Smooth muscle cell (in vitro differentiated cells): Measurements from ENCODE around the gene CYBB. TPM values are rescaled to one million over a fixed set of nuclear protein-coding genes. Genes with fewer than 3 reads are reported as not detected.

ENCODE experiments used
- DNase-seq: peaks from one replicate; lab custom pipeline; 2025; ENCODE audit not compliant: unreplicated experiment; lab: John Stamatoyannopoulos, UW
- H2AFZ ChIP-seq: fragments of 200-600 bp; sonication (generic); 2 replicates; pipeline ENCODE4 v1.6.0; 2016; ENCODE audit warnings: antibody characterized with exemption, low read depth, mild to moderate bottlenecking
- H3F3A ChIP-seq: fragments of 200-600 bp; sonication (generic); 2 replicates; pipeline ENCODE4 v1.6.0; 2017; ENCODE audit warnings: antibody characterized with exemption, low read depth
- H3K27ac ChIP-seq: fragments of 200-600 bp; sonication (generic); 2 replicates; pipeline ENCODE4 v1.5.1; 2016; ENCODE audit warnings: low read depth, mild to moderate bottlenecking
- H3K27me3 ChIP-seq: fragments of 200-600 bp; sonication (generic); 2 replicates; pipeline ENCODE4 v1.6.1; 2016; ENCODE audit warnings: low read depth, mild to moderate bottlenecking
- H3K36me3 ChIP-seq: fragments of 200-600 bp; sonication (generic); 2 replicates; pipeline ENCODE4 v1.5.1; 2016; ENCODE audit warnings: low read depth
- H3K4me1 ChIP-seq: fragments of 200-600 bp; sonication (generic); 2 replicates; pipeline ENCODE4 v1.5.1; 2016; ENCODE audit warnings: low read depth
- H3K4me2 ChIP-seq: fragments of 200-600 bp; sonication (generic); 2 replicates; pipeline ENCODE4 v1.6.0; 2016; ENCODE audit warnings: mild to moderate bottlenecking
- H3K4me3 ChIP-seq: fragments of 200-600 bp; sonication (generic); 2 replicates; pipeline ENCODE4 v1.5.1; 2016; ENCODE audit warnings: mild to moderate bottlenecking
- H3K79me2 ChIP-seq: fragments of 200-600 bp; sonication (generic); 2 replicates; pipeline ENCODE4 v1.6.0; 2016; ENCODE audit warnings: low read depth, mild to moderate bottlenecking
- H3K9ac ChIP-seq: fragments of 200-600 bp; sonication (generic); 2 replicates; pipeline ENCODE4 v1.6.0; 2016; ENCODE audit warnings: low read depth
- H3K9me3 ChIP-seq: fragments of 200-600 bp; sonication (generic); replicated peaks from 2 replicates; pipeline ENCODE4 v1.5.1; 2016; ENCODE audit warnings: low read depth
- H4K20me1 ChIP-seq: fragments of 200-600 bp; sonication (generic); 2 replicates; pipeline ENCODE4 v1.6.0; 2016; ENCODE audit warnings: low read depth
- CTCF ChIP-seq: fragments of 200-600 bp; sonication (generic); IDR thresholded peaks from 2 replicates; pipeline ENCODE4 v1.5.1; 2017; ENCODE audit warnings: borderline replicate concordance, mild to moderate bottlenecking, antibody characterized with exemption; ENCODE audit not compliant: insufficient read depth, poor library complexity, severe bottlenecking
- WGBS: methylation state at CpG from one replicate; pipeline ENCODE4 v1.1.7; 2016; ENCODE audit warnings: low lambda C conversion rate; 5-methylcytosine and 5-hydroxymethylcytosine counted together
- polyA plus RNA-seq: library from polyadenylated mRNA; unstranded; fragments of >200 nt; fragmentation: Nextera tagmentation; extraction: Ambion mirVana; gene quantifications from 2 replicates; pipeline ENCODE4 v1.2.1, GENCODE V29; 2016
- total RNA-seq: library from RNA; depleted of rRNA; stranded (reverse); fragments of >200 nt; gene quantifications from 2 replicates; pipeline ENCODE4 v1.2.3, GENCODE V29; 2014

CYBB gene
- total and polyA plus RNA-seq, 2 experiments from 2014 or later, result not detected

GRCh38 chrX:37746951-37747350 lies 32.9 kb upstream of the CYBB start:
- no peaks in the 10 kb centered on the region for H3K36me3 ChIP-seq
- H3K9me3 ChIP-seq, result no peaks in the 10 kb centered on the region
- no peaks in the 10 kb centered on the region for H4K20me1 ChIP-seq
- H2AFZ ChIP-seq, result no peak overlapping the region
- H3K27me3 ChIP-seq, result no peaks in the 10 kb centered on the region
- H3K27ac ChIP-seq, result no peak overlapping the region
- no peak for DNase-seq
- no peaks in the 10 kb centered on the region for H3K79me2 ChIP-seq
- H3K4me1 ChIP-seq, result no peaks in the 10 kb centered on the region
- H3F3A ChIP-seq, result no peaks in the 10 kb centered on the region
- 59% methylated on average over 1 of the region's 1 CpG for WGBS
- H3K4me2 ChIP-seq, result no peak overlapping the region
- H3K4me3 ChIP-seq, result no peak overlapping the region
- TF ChIP-seq CTCF, result no peak
- H3K9ac ChIP-seq, result no peak overlapping the region

GRCh38 chrX:37752281-37752680 lies 27.6 kb upstream of the CYBB start:
- H3K27me3 ChIP-seq, result no peaks in the 10 kb centered on the region
- H3K27ac ChIP-seq, result no peak overlapping the region
- H3K9ac ChIP-seq, result no peak overlapping the region
- no peaks in the 10 kb centered on the region for H3K36me3 ChIP-seq
- no peak for DNase-seq
- no peak overlapping the region for H3K4me2 ChIP-seq
- no peak overlapping the region for H3K4me3 ChIP-seq
- H4K20me1 ChIP-seq, result no peaks in the 10 kb centered on the region
- no peak for TF ChIP-seq CTCF
- H3F3A ChIP-seq, result no peaks in the 10 kb centered on the region
- no peaks in the 10 kb centered on the region for H3K9me3 ChIP-seq
- 69% methylated on average over 2 of the region's 2 CpGs for WGBS
- H2AFZ ChIP-seq, result no peak overlapping the region
- H3K79me2 ChIP-seq, result no peaks in the 10 kb centered on the region
- H3K4me1 ChIP-seq, result no peaks in the 10 kb centered on the region

- H3K36me3 ChIP-seq, result no peaks in the 10 kb centered on the region
- H3K27ac ChIP-seq, result no peak overlapping the region
- H4K20me1 ChIP-seq, result no peaks in the 10 kb centered on the region
- no peak for DNase-seq
- no peaks in the 10 kb centered on the region for H3K79me2 ChIP-seq
- TF ChIP-seq CTCF, result no peak
- H3K4me2 ChIP-seq, result no peak overlapping the region
- H3K9me3 ChIP-seq, result no peaks in the 10 kb centered on the region
- H3K9ac ChIP-seq, result no peak overlapping the region
- H3K27me3 ChIP-seq, result no peaks in the 10 kb centered on the region
- H3K4me1 ChIP-seq, result no peaks in the 10 kb centered on the region
- H3F3A ChIP-seq, result no peaks in the 10 kb centered on the region
- no peak overlapping the region for H3K4me3 ChIP-seq
- no peak overlapping the region for H2AFZ ChIP-seq
Measured at GRCh38 chrX:37752936-37753335, 26.9 kb upstream of the CYBB start.

GRCh38 chrX:37753384-37753783 lies 26.5 kb upstream of the CYBB start:
- no peaks in the 10 kb centered on the region for H3K27me3 ChIP-seq
- no peak overlapping the region for H3K27ac ChIP-seq
- H2AFZ ChIP-seq, result no peak overlapping the region
- no peak overlapping the region for H3K4me3 ChIP-seq
- H3F3A ChIP-seq, result no peaks in the 10 kb centered on the region
- TF ChIP-seq CTCF, result no peak
- H3K36me3 ChIP-seq, result no peaks in the 10 kb centered on the region
- H4K20me1 ChIP-seq, result no peaks in the 10 kb centered on the region
- no peak for DNase-seq
- H3K79me2 ChIP-seq, result no peaks in the 10 kb centered on the region
- no peaks in the 10 kb centered on the region for H3K9me3 ChIP-seq
- no peaks in the 10 kb centered on the region for H3K4me1 ChIP-seq
- 66% methylated on average over 2 of the region's 2 CpGs for WGBS
- no peak overlapping the region for H3K4me2 ChIP-seq
- H3K9ac ChIP-seq, result no peak overlapping the region
